ENCODE measurements around the gene GTF3C4. TPM values are rescaled to one million over a fixed set of nuclear protein-coding genes. Genes with fewer than 3 reads are reported as not detected.

GTF3C4 gene
- total RNA-seq, 2 donors from 2014 or later = 28.5 to 29.3 TPM

GRCh38 chr9:132638240-132638639 is 32.0 kb upstream of the GTF3C4 start:
- peaks cover 81% of the 10 kb centered on the region for H3K36me3 Mint-ChIP-seq (ENCODE audit: low read depth)
- no peaks in the 10 kb centered on the region for H3K27me3 ChIP-seq (ENCODE audit: control insufficient read depth, insufficient read depth, low read length, poor library complexity, severe bottlenecking)
- peaks cover 95% of the 10 kb centered on the region for H3K36me3 ChIP-seq (ENCODE audit: control insufficient read depth, insufficient read depth, low read length)
- no peak overlapping the region for H3K27ac Mint-ChIP-seq
- WGBS, 2 experiments (ENCODE audit: insufficient coverage in 1 of 2, insufficient read length in 1 of 2) = 95% methylated on average over 4 to 5 of the region's 5 CpGs
- H3K27ac ChIP-seq (ENCODE audit: low read depth, low read length) = no peak overlapping the region
- no peaks in the 10 kb centered on the region for H3K27me3 Mint-ChIP-seq (ENCODE audit: insufficient read depth)
- no peak for TF ChIP-seq CTCF (conservative IDR thresholded peaks at IDR 0.05)
- no peak overlapping the region for H3K9ac ChIP-seq (ENCODE audit: extremely low read depth, low read length, poor library complexity, severe bottlenecking)
- peaks cover 7% of the 10 kb centered on the region for H3K4me1 ChIP-seq (ENCODE audit: control insufficient read depth, insufficient read depth, low read length)
- no peak overlapping the region for H3K4me3 Mint-ChIP-seq
- no peak overlapping the region for H3K4me3 ChIP-seq (ENCODE audit: low read length)
- no peaks in the 10 kb centered on the region for H3K9me3 ChIP-seq (ENCODE audit: control insufficient read depth, low read length)
- H3K9me3 Mint-ChIP-seq = no peaks in the 10 kb centered on the region
- DNase-seq = no peak
- H3K4me1 Mint-ChIP-seq = peaks cover 16% of the 10 kb centered on the region

GRCh38 chr9:132639322-132639721 is 30.9 kb upstream of the GTF3C4 start:
- Histone ChIP-seq H3K36me3 (ENCODE audit: control insufficient read depth, insufficient read depth, low read length) (peaks cover 96% of the 10 kb centered on the region), H3K9me3 (ENCODE audit: control insufficient read depth, low read length) (no peaks in the 10 kb centered on the region), H3K27ac (ENCODE audit: low read depth, low read length) (no peak overlapping the region), H3K4me3 (ENCODE audit: low read length) (no peak overlapping the region), H3K9ac (ENCODE audit: extremely low read depth, low read length, poor library complexity, severe bottlenecking) (no peak overlapping the region), H3K4me1 (ENCODE audit: control insufficient read depth, insufficient read depth, low read length) (peaks cover 7% of the 10 kb centered on the region), H3K27me3 (ENCODE audit: control insufficient read depth, insufficient read depth, low read length, poor library complexity, severe bottlenecking) (no peaks in the 10 kb centered on the region)
- Mint-ChIP-seq H3K4me3 (no peak overlapping the region), H3K4me1 (peaks cover 13% of the 10 kb centered on the region), H3K36me3 (ENCODE audit: low read depth) (peaks cover 80% of the 10 kb centered on the region), H3K27ac (peak overlapping the region; percentile 26), H3K27me3 (ENCODE audit: insufficient read depth) (no peaks in the 10 kb centered on the region), H3K9me3 (no peaks in the 10 kb centered on the region)
- no peak for TF ChIP-seq CTCF (conservative IDR thresholded peaks at IDR 0.05)
- WGBS, 2 experiments (ENCODE audit: insufficient coverage in 1 of 2, insufficient read length in 1 of 2) = 88 to 94% methylated on average over 3 to 5 of the region's 5 CpGs
- DNase-seq = no peak

GRCh38 chr9:132641216-132641615 is 29.0 kb upstream of the GTF3C4 start:
- H3K9ac ChIP-seq (ENCODE audit: extremely low read depth, low read length, poor library complexity, severe bottlenecking) = no peak overlapping the region
- H3K4me3 Mint-ChIP-seq = no peak overlapping the region
- H3K9me3 ChIP-seq (ENCODE audit: control insufficient read depth, low read length) = no peaks in the 10 kb centered on the region
- peaks cover 12% of the 10 kb centered on the region for H3K4me1 ChIP-seq (ENCODE audit: control insufficient read depth, insufficient read depth, low read length)
- no peaks in the 10 kb centered on the region for H3K9me3 Mint-ChIP-seq
- no peak for TF ChIP-seq CTCF (conservative IDR thresholded peaks at IDR 0.05)
- H3K36me3 ChIP-seq (ENCODE audit: control insufficient read depth, insufficient read depth, low read length) = peaks cover 99% of the 10 kb centered on the region
- no peak overlapping the region for H3K27ac ChIP-seq (ENCODE audit: low read depth, low read length)
- no peak overlapping the region for H3K27ac Mint-ChIP-seq
- no peak overlapping the region for H3K4me3 ChIP-seq (ENCODE audit: low read length)
- no peaks in the 10 kb centered on the region for H3K27me3 Mint-ChIP-seq (ENCODE audit: insufficient read depth)
- peaks cover 77% of the 10 kb centered on the region for H3K36me3 Mint-ChIP-seq (ENCODE audit: low read depth)
- H3K27me3 ChIP-seq (ENCODE audit: control insufficient read depth, insufficient read depth, low read length, poor library complexity, severe bottlenecking) = no peaks in the 10 kb centered on the region
- H3K4me1 Mint-ChIP-seq = peaks cover 20% of the 10 kb centered on the region
- DNase-seq = no peak
- WGBS, 2 experiments (ENCODE audit: insufficient coverage in 1 of 2, insufficient read length in 1 of 2) = 93 to 96% methylated on average over 4 of the region's 4 CpGs

Data from endodermal cell (in vitro differentiated cells).